Inflammatory macrophage treated with lipopolysaccharide for 1 hour (primary cell): ENCODE results near the gene CEP164.

Source experiments
- DNase-seq, 2 donors: peaks; one replicate each; pipeline ENCODE4 v3.0.0-alpha.2; 2020 to 2022

CEP164 gene

DNA sequence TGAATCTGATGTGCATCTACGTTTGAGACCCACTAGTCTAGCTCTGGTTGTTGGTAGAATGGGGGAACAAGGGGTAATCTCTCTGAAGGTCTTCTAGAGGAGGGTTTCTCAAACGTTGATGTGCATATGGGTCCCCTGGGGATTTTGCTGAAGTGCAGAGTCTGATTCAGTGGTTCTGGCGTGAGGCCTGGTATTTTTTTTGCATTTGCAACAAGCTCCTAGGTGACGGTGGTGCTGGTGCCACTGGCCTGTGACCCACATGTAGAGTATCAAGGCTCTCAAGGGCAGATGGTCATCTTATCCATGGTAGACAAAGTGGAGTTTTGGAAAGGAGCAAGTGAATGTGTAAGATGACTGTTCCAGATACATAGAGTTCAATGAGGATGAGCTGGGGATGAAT lies 97.1 kb downstream of the CEP164 start:
- no peak for DNase-seq

DNA sequence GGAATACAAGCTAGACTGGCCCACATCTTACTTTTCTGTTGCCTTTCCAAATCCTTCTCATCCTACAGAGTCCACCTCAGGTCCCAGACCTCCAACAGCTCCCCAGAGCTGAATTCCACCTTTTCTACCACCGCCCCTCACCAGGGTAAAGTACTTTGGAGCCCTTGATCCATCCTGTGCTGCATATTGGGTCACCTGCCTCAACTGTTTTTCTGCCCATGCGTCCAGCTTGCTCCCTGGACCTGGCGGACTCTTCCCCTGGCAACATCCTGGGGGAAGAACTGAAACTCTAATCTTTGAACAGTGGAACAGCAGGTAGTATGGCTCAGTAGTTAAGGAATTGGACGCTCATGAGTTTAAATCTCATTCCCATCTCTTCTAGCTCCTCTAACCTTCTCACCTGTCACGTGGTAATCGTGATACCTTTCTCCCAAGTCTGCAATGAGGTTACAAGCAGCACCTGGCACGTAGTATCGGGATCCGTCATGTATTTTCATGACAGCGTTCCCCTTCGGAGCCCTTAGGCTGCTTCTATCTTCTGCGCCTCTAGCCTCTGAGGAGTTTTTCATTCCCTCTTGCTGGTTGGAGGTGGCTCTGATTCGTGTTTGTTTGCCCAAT lies 98.1 kb downstream of the CEP164 start:
- DNase-seq: no peak

DNA sequence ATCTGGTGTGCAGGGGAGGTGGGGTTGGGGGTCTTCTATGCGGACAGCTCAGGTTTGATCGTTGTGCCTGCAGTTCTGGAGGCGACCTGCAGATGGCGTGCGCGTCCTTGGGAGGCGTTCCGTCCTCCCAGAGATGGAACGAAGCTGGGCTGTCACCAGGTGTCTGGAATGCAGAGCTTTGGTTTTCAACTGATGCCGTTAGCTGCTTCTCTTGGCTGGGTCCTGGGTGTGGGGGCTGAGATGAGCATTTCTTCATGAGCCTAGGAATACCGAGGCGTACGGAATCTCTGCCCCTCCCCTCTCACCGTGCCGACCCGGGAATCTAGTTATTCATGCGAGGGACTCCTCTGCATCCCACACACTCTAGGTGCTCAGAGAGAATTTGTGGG lies 98.6 kb downstream of the CEP164 start:
- DNase-seq: peak; percentile 11 to 81

GRCh38 chr11:117426941-117427340 lies 99.3 kb downstream of the CEP164 start:
- no peak for DNase-seq

- no peak for DNase-seq
Observed at GRCh38 chr11:117427356-117427874, 99.8 kb downstream of the CEP164 start.

DNA sequence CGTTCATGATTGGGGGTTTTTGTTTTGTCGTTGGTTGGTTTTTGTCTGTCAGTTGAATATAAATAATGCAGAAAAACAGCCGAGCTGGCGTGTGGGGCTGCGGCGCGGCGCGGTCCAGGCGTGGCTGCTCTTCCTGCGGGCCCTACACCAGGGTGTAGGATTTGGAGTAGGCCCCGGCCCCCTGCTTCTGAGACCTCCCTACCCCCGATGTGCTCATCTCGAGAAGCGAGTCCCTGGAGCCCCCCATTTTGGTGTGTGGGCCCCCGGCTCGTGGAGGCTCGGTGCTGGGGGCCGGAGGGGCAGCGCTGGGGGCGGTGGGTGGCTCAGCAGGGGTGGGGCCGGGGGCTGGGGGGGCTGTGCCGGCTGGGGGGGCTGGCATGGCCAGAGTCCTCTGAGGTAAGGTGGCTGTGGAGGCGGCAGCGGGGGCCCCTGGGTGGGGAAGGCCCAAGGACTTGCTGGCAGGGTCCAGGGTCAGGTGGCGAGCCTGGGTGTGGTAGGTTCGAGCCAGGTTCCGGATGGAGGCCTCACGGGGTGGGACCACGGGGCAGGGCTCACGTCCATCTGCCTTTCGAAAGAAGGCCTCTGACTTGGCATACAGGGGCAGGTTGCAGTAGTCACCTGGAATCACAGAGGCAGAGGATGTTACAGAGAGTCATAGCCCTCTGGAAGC lies 100.7 kb downstream of the CEP164 start:
- DNase-seq: no peak

DNA sequence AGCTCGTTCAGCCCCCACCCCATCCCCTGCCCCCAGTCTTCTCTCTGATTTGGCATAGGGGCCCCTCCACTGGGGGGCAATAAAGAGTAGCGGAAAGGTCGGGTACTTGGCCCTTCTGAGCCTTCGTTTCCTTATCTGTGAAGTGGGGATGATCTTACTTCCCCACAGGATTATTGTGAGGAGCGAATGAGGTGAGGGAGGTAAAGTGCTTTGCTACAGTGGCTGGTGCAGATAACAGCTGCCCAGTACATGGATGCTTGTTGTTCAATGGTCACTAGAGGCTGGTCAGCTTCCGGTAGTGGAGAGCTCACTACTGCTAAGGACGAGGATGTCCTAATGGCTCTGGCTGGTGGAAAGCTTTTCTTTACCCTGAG lies 101.2 kb downstream of the CEP164 start:
- no peak for DNase-seq

GRCh38 chr11:117430293-117430955 lies 102.8 kb downstream of the CEP164 start:
- no peak for DNase-seq

DNA sequence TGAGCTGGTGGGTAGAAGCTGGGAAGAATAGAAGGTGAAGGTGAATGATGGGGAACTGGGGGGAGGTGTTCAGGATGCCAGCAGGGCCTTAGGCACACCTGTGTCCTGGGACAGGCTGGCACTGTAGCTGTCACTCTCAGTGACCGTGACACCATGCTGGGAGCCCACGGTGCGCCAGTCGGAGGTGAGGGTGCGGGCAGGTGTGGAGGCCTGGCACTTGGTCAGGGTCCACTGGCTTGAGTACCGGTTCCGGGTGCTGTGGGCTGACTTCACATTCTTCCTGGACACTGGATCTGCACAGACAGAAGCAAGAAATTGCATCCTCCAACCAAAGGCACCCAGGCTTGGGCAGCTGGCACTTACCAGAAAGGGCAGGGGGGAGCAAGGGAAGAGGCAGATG lies 103.8 kb downstream of the CEP164 start:
- no peak for DNase-seq

DNA sequence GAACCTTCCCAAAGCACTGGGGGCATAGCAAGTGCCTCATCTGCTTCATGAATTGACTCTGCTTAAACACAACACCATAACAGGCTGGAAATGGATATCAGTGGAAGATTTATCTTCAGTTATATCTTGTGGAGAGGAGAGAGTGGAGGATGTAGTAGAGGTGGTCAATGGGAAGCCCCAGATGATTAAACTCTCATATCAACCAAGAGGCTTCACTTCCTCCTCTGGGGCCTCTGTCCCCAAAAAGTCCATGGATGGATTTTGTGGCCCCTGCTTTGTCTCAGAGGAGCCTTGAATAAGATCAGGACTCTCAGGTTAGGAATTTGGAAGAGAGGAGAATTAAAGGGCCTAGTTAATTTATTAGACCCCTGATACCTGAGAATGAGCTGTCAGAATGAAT lies 106.1 kb downstream of the CEP164 start:
- no peak for DNase-seq

GRCh38 chr11:117434481-117434880 lies 106.8 kb downstream of the CEP164 start:
- DNase-seq: no peak

GRCh38 chr11:117435326-117435725 lies 107.7 kb downstream of the CEP164 start:
- no peak for DNase-seq

DNA sequence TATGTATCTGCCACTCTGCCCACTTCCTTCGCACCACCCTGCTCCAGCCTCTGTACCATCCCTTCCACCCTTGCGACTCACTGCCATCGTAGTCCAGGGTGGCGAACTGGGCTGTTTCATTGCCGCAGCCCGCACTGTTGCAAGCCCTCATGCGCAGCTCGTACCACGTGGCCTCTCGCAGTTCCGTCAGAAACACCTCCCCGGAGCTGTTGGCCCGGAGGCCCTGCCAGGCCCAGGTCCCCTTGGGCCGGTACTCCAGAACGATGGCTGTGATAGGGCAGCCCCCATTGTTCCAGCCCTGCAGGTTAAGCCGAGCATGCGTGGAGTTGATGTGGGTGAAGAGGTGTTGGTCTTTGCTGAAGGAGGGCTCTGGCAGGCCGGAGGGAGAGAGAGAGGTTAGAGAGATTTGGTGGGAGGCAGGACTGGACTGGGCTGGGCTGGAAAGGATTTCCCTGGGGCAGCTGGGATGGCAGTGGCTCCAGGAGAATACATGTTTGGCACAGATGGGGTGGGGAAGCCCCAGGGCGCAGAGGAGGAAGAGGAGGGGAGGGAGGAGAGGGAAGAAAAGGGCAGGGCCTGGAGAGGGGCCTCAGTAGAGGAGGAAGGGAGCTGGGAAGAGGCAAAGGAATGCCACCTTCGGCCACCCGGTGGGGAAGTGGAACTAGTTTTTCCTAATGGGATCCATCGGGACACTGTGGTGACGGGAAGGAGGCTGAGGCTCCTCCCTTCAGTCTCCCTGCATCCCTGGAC lies 109.6 kb downstream of the CEP164 start:
- DNase-seq: no peak

DNA sequence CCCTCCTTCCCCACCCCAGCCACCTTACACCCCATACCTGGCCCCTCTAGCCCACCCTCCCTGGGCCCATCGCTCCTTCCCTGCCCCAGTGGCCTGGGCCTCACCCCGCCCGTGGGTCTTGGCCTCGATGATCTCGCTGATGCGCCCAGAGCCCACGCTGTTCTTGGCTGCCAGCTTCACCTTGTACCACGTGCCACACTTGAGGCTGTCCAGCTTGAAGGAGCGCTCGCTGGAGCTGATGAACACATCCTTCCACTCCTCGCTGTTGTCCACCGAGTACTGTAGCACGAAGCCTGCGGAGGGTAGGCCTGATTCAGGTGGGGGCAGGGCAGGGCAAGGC lies 110.1 kb downstream of the CEP164 start:
- no peak for DNase-seq

DNA sequence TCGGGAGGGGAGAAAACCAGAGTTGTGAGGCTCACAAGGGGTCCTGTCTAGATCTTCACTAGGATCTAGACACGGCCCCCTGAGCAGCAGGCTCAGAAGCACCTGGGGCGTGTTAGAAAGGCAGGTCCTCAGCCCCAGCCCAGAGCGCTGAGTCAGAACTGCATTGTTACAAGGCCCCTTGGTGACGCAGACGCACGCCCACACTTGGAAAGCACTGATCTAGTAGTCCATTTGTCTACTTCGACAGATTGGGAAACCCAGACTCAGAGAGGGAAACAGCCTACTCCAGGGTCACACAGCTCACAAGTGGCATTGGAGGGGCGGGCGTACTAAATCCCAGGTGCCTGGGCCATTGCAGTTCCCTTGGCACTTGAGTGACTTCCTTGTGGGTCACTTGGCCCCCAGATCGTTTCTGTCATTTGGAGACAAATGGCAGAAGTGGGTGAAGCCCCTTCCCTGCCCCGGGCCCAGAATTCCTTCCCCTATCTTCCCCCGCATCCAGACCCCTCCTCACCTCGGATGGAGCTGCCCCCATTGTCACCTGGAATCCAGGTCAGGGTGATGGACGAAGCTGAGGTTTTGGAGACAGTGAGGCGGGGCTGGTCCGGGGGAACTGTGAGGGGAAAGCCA lies 110.8 kb downstream of the CEP164 start:
- peak; percentile 15 to 48 for DNase-seq

DNA sequence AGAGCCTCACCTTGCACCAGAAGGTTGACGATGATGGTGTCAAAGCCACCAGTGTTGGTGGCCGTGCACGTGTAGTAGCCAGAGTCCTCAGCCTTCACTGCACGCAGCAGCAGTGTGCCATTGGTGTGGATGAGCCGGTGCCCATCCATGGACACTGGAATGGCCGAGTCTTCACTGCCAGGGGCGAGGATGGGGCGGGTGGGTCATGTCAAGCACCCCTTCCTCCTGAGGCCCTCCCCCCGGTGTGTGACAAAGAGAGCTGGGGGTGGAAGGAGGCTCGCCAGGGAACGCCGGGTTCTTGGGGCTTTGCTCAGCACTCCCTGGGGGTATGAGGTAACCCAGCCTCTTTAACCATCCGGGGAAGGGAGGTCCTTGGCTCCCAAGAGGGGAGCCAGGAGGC lies 111.6 kb downstream of the CEP164 start:
- DNase-seq: no peak

- no peak for DNase-seq
Observed at GRCh38 chr11:117440258-117440657, 112.6 kb downstream of the CEP164 start.

DNA sequence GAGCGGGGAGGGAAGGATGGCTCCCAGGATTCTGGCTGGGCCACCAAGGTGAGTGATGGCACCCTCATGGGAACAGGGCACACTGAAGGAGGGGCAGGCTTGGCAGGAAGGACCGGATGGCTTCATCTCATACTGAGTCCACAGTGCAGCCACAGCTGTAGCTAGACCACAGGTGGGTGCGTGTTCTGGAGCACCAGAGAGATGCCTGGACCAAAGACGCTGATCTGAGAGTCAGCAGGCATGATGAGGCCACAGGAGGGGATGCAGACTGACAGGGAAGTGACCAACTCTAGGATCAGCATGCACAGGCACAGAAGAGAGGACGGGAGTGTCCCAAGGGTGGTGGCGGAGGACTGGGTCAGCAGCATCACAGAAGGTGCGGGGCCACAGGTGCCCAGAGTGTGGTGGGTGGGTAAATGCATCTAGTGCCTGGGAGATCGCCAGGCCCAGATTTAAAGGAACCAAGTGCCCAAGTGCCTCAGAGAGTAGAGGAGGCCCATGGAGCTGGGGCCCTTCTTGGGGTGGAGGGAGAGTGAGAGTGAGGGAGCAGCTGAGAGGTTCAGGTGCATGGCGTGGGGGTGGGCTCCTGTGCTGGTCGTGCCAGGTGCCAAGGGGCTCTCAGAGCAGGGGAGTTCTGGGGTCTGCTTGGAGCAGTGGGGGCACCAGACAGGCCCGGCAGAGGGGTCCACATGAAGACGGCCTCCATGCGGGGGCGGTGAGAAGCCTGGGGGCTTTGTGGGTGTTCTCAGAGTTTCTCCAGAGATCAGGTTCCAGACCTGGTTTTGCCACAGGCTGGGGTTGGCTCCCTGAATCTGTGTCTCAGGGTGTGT lies 113.7 kb downstream of the CEP164 start:
- no peak for DNase-seq

GRCh38 chr11:117442049-117442868 lies 114.6 kb downstream of the CEP164 start:
- DNase-seq: no peak

- DNase-seq: no peak
Observed at GRCh38 chr11:117442869-117443239, 115.2 kb downstream of the CEP164 start.
